Measurements from ENCODE around the gene GPR12.

The GPR12 gene

GRCh38 chr13:26735677-26736076, 24.9 kb downstream of the GPR12 start:
- CTCF ChIA-PET: no interaction called here
- TF ChIP-seq KLF17 (tag by site-specific recombination; IDR thresholded peaks at IDR 0.05) (no peak), ZNF214 (tag by site-specific recombination; IDR thresholded peaks at IDR 0.05; ENCODE audit: borderline replicate concordance) (no peak), KLF16 (tag by site-specific recombination; IDR thresholded peaks at IDR 0.05) (no peak), ZBTB10 (tag by site-specific recombination; IDR thresholded peaks at IDR 0.05) (no peak), ZNF138 (tag by site-specific recombination; IDR thresholded peaks at IDR 0.05; ENCODE audit: borderline replicate concordance) (no peak), ZNF626 (tag by site-specific recombination; IDR thresholded peaks at IDR 0.05) (no peak), ZFP3 (tag by site-specific recombination; IDR thresholded peaks at IDR 0.05; ENCODE audit: low read depth) (no peak), TCF7L2 (IDR thresholded peaks at IDR 0.05; ENCODE audit: borderline replicate concordance, low read depth, low read length) (no peak), ZXDB (tag by site-specific recombination; IDR thresholded peaks at IDR 0.05) (no peak), ZNF791 (tag by site-specific recombination; IDR thresholded peaks at IDR 0.05) (no peak), KLF8 (tag by site-specific recombination; IDR thresholded peaks at IDR 0.05) (no peak), ZNF404 (tag by site-specific recombination; IDR thresholded peaks at IDR 0.05) (no peak)
- Histone ChIP-seq H3K4me3 (ENCODE audit: low read depth, low read length) (no peak overlapping the region), H3K9me3 (ENCODE audit: control insufficient read depth, insufficient read depth, low read depth, low read length) (no peaks in the 10 kb centered on the region), H3K36me3 (ENCODE audit: control insufficient read depth in 2 of 2, insufficient read depth in 1 of 2, low read length in 2 of 2) (no peaks in the 10 kb centered on the region), H3K27ac (ENCODE audit: extremely low read depth, low read depth, low read length) (no peak overlapping the region), H3K4me1 (ENCODE audit: control insufficient read depth, insufficient read depth, low read length) (no peaks in the 10 kb centered on the region)
- POLR2A ChIA-PET: no interaction called here

GRCh38 chr13:26727633-26728032, 33.0 kb downstream of the GPR12 start:
- H3K36me3 ChIP-seq (ENCODE audit: control insufficient read depth in 2 of 2, insufficient read depth in 1 of 2, low read length in 2 of 2): no peaks in the 10 kb centered on the region
- CTCF ChIA-PET: no interaction called here
- no peak for TF ChIP-seq ZNF660 (tag by site-specific recombination; IDR thresholded peaks at IDR 0.05)
- TF ChIP-seq ZNF580 (tag by site-specific recombination; IDR thresholded peaks at IDR 0.05): no peak
- no peak for TF ChIP-seq SP3 (tag by site-specific recombination; IDR thresholded peaks at IDR 0.05)
- TF ChIP-seq ZNF530 (tag by site-specific recombination; IDR thresholded peaks at IDR 0.05; ENCODE audit: low read depth): no peak
- TF ChIP-seq ZNF555 (tag by site-specific recombination; conservative IDR thresholded peaks at IDR 0.05): no peak
- TF ChIP-seq ZNF148 (tag by site-specific recombination; IDR thresholded peaks at IDR 0.05; ENCODE audit: borderline replicate concordance): no peak
- no peak for TF ChIP-seq OSR2 (tag by site-specific recombination; IDR thresholded peaks at IDR 0.05)
- TF ChIP-seq REST (tag by site-specific recombination; IDR thresholded peaks at IDR 0.05): no peak
- no peak for TF ChIP-seq ZNF664 (tag by site-specific recombination; IDR thresholded peaks at IDR 0.05)
- TF ChIP-seq ZNF221 (tag by site-specific recombination; IDR thresholded peaks at IDR 0.05; ENCODE audit: borderline replicate concordance): no peak
- TF ChIP-seq ZNF610 (tag by site-specific recombination; IDR thresholded peaks at IDR 0.05; ENCODE audit: borderline replicate concordance): no peak
- TF ChIP-seq REPIN1 (tag by site-specific recombination; IDR thresholded peaks at IDR 0.05; ENCODE audit: low read depth): no peak
- TF ChIP-seq ZSCAN5A (tag by site-specific recombination; IDR thresholded peaks at IDR 0.05): no peak
- no peak for TF ChIP-seq WT1 (tag by site-specific recombination; IDR thresholded peaks at IDR 0.05)
- no peaks in the 10 kb centered on the region for H3K4me1 ChIP-seq (ENCODE audit: control insufficient read depth, insufficient read depth, low read length)
- no peaks in the 10 kb centered on the region for H3K9me3 ChIP-seq (ENCODE audit: control insufficient read depth, insufficient read depth, low read depth, low read length)
- POLR2A ChIA-PET: no interaction called here
- no peak overlapping the region for H3K27ac ChIP-seq (ENCODE audit: extremely low read depth, low read depth, low read length)
- no peak overlapping the region for H3K4me3 ChIP-seq (ENCODE audit: low read depth, low read length)

All from HEK293 (cell line).